ENCODE data around the gene PAAF1. TPM values are rescaled to one million over a fixed set of nuclear protein-coding genes. Genes with fewer than 3 reads are reported as not detected.
A peak's percentile ranks its signal among the peaks of the same experiment; 100 is the strongest.

The PAAF1 gene
- total RNA-seq, 1 donor from 2014 or later, result 28.6 TPM

GRCh38 chr11:73942010-73942409, 65.2 kb downstream of the PAAF1 start:
- H3K36me3 Mint-ChIP-seq (ENCODE audit: low read depth), result no peaks in the 10 kb centered on the region

DNA sequence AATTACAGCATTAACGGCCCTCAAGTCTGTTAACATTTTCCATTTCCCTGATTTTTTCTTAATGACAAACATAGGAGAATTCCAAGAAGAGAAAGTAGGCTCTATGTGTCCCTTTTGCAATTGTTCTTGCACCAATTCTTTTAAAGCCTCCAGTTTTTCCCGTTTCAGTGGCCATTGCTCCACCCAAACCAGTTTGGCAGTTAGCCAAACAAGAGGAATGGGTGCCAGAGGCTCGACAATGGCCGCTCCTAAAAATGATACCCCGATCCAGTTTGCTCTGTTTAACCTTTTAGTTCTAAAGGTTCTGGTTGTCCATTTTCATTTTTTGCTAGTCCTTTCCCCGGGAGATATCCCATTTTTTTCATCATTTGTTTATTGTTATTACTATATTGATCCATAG, 67.3 kb downstream of the PAAF1 start:
- no peaks in the 10 kb centered on the region for H3K27me3 Mint-ChIP-seq
- no peak overlapping the region for H3K27ac Mint-ChIP-seq
- intact Hi-C loops (cut with micrococcal nuclease), result no loop called here
- no peak for DNase-seq
- no peaks in the 10 kb centered on the region for H3K9me3 Mint-ChIP-seq
- H3K36me3 Mint-ChIP-seq (ENCODE audit: low read depth), result no peaks in the 10 kb centered on the region
- no peak overlapping the region for H3K4me3 Mint-ChIP-seq
- H3K4me1 Mint-ChIP-seq, result no peaks in the 10 kb centered on the region

More at GRCh38 chr11:73942010-73942409, 65.2 kb downstream of the PAAF1 start:
- DNase-seq, result no peak
- H3K4me3 Mint-ChIP-seq, result no peak overlapping the region
- no peak overlapping the region for H3K27ac Mint-ChIP-seq
- no peaks in the 10 kb centered on the region for H3K27me3 Mint-ChIP-seq
- intact Hi-C loops (cut with micrococcal nuclease), result no loop called here
- H3K4me1 Mint-ChIP-seq, result no peaks in the 10 kb centered on the region
- no peaks in the 10 kb centered on the region for H3K9me3 Mint-ChIP-seq

GRCh38 chr11:73944901-73945300, 68.1 kb downstream of the PAAF1 start:
- H3K9me3 Mint-ChIP-seq, result no peaks in the 10 kb centered on the region
- no peak overlapping the region for H3K27ac Mint-ChIP-seq
- no peaks in the 10 kb centered on the region for H3K36me3 Mint-ChIP-seq (ENCODE audit: low read depth)
- no peak overlapping the region for H3K4me3 Mint-ChIP-seq
- H3K4me1 Mint-ChIP-seq, result no peaks in the 10 kb centered on the region
- no peak for DNase-seq
- intact Hi-C loops (cut with micrococcal nuclease), result no loop called here
- no peaks in the 10 kb centered on the region for H3K27me3 Mint-ChIP-seq

GRCh38 chr11:73945396-73945795, 68.6 kb downstream of the PAAF1 start:
- H3K4me3 Mint-ChIP-seq, result no peak overlapping the region
- no peaks in the 10 kb centered on the region for H3K27me3 Mint-ChIP-seq
- no peak for DNase-seq
- no peaks in the 10 kb centered on the region for H3K9me3 Mint-ChIP-seq
- H3K4me1 Mint-ChIP-seq, result no peaks in the 10 kb centered on the region
- no peak overlapping the region for H3K27ac Mint-ChIP-seq
- intact Hi-C loops (cut with micrococcal nuclease), result no loop called here
- H3K36me3 Mint-ChIP-seq (ENCODE audit: low read depth), result no peaks in the 10 kb centered on the region

DNA sequence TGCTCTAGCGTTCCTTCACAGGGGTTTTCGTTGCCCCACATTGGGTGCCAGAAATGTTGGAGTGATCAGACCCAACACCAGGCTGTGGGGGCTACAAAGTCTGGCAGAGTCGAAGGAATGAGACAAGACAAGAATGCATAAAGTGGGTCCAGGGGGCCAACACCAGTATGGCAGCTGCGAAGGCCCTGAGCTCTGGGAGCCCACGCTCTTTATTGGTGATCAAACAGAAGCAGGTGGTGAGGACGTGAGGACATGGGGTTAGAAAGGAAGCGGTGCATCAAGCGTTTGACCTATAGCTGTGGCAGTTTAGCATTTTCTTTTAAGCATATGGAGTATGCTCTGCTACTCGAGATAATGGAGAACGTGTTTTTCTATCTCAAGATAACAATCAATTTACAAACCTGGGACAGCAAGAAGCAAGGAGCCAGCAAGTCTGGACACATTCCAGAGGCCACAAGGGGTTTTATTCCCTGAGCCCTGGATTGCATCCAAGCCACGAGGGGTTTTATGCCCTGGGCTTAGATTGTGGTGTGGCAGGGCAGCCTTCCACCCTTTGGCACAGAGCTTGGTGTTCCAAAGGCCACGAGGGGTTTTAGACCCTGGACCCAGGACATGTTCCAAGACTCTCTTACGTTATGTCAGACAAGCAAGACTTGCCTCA, 70.1 kb downstream of the PAAF1 start:
- Mint-ChIP-seq H3K9me3 (no peaks in the 10 kb centered on the region), H3K4me1 (no peaks in the 10 kb centered on the region), H3K27ac (no peak overlapping the region), H3K4me3 (no peak overlapping the region), H3K27me3 (no peaks in the 10 kb centered on the region), H3K36me3 (ENCODE audit: low read depth) (no peaks in the 10 kb centered on the region)
- DNase-seq, result no peak
- intact Hi-C loops (cut with micrococcal nuclease), result no loop called here

DNA sequence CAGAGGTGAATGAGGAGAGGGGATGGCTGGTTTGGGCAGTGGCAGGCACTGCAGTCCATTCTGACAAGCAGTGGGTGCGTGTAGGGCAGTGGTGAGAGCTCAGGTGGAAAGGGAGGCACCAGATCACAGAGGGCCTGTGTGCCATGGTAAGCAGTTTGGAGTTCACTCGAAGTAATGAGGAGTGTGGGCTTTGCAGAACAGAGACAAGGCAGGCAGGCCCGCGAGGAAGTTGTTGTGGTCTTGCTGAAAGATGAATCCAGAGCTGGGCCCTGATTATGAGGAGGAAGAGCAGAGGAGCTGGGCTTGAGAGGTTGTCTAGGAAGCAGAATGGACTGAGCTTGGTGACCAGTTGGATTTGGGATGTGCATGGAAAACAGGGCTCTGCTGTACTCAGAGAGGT, 72.4 kb downstream of the PAAF1 start:
- H3K27ac Mint-ChIP-seq, result no peak overlapping the region
- no peaks in the 10 kb centered on the region for H3K36me3 Mint-ChIP-seq (ENCODE audit: low read depth)
- no peak overlapping the region for H3K4me3 Mint-ChIP-seq
- no peaks in the 10 kb centered on the region for H3K4me1 Mint-ChIP-seq
- no peaks in the 10 kb centered on the region for H3K27me3 Mint-ChIP-seq
- H3K9me3 Mint-ChIP-seq, result no peaks in the 10 kb centered on the region
- no peak for DNase-seq
- intact Hi-C loops (cut with micrococcal nuclease), result no loop called here

- Mint-ChIP-seq H3K27me3 (no peaks in the 10 kb centered on the region), H3K4me1 (no peaks in the 10 kb centered on the region), H3K27ac (no peak overlapping the region), H3K4me3 (no peak overlapping the region), H3K36me3 (ENCODE audit: low read depth) (no peaks in the 10 kb centered on the region), H3K9me3 (no peaks in the 10 kb centered on the region)
- DNase-seq, result no peak
- intact Hi-C loops (cut with micrococcal nuclease), result no loop called here
These were observed 73.1 kb downstream of the PAAF1 start for GRCh38 chr11:73949912-73950311.

- DNase-seq, result peak; percentile 74
These were observed 74.3 kb downstream of the PAAF1 start, which contains the start of gene DNAJB13 for GRCh38 chr11:73950869-73951710. Gene DNAJB13, plus strand, starts transcription at chr11:73951026. Its CDS starts 44 bp downstream, at chr11:73951070.

GRCh38 chr11:73951797-73952196, 75.0 kb downstream of the PAAF1 start:
- DNase-seq, result no peak
- Mint-ChIP-seq H3K9me3 (no peaks in the 10 kb centered on the region), H3K27me3 (peaks cover 4% of the 10 kb centered on the region), H3K36me3 (ENCODE audit: low read depth) (no peaks in the 10 kb centered on the region), H3K27ac (no peak overlapping the region), H3K4me3 (no peak overlapping the region), H3K4me1 (no peaks in the 10 kb centered on the region)
- intact Hi-C loops (cut with micrococcal nuclease), result no loop called here

More at GRCh38 chr11:73950869-73951710, 74.3 kb downstream of the PAAF1 start, which contains the start of gene DNAJB13:
- intact Hi-C loops (cut with micrococcal nuclease), result no loop called here
- Mint-ChIP-seq H3K4me3 (no peak within 1 kb of the TSS), H3K4me1 (no peaks in the 10 kb centered on the region), H3K9me3 (no peaks in the 10 kb centered on the region), H3K27me3 (peaks cover 2% of the 10 kb centered on the region), H3K36me3 (ENCODE audit: low read depth) (no peaks in the 10 kb centered on the region), H3K27ac (no peak within 1 kb of the TSS)

DNA sequence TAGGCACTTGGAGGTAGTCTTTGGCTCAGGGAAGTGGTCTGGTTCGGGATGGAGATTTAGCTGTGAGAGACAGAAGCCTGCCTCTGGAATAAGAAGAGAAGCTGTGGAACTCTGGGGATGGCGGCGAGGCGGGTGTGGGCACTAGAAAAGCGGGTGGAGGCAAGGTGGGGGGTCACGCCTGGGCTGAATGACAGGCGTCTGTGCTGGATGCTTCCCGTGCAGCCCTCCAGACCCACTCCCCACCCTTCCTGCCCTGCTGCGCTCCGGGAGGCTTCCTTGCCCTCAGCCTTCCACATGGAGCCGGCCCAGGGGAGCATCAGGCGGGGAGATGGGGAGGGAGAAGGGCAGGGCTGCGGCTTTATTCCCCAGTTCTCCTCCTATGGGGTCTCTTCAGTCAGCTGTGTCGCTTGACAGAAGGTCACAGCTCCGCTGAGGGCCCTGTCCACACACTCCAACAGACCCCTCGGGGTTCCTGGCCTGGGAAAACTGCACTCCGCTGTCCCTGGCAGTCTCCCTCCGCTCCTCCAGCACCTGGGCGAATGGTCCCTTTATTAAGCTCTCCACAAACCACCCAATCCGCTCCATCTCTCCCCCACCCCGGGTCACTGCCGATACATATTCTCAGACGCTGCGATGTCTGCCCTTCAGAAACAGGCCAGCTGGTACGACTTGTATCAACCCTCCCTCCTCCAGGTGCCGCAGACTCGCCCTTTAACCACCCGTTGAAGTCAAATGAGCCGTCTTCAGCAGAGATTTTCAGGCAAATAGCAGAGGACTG, 80.3 kb downstream of the PAAF1 start:
- Mint-ChIP-seq H3K4me1 (peaks cover 3% of the 10 kb centered on the region), H3K9me3 (no peaks in the 10 kb centered on the region), H3K4me3 (no peak overlapping the region)

DNA sequence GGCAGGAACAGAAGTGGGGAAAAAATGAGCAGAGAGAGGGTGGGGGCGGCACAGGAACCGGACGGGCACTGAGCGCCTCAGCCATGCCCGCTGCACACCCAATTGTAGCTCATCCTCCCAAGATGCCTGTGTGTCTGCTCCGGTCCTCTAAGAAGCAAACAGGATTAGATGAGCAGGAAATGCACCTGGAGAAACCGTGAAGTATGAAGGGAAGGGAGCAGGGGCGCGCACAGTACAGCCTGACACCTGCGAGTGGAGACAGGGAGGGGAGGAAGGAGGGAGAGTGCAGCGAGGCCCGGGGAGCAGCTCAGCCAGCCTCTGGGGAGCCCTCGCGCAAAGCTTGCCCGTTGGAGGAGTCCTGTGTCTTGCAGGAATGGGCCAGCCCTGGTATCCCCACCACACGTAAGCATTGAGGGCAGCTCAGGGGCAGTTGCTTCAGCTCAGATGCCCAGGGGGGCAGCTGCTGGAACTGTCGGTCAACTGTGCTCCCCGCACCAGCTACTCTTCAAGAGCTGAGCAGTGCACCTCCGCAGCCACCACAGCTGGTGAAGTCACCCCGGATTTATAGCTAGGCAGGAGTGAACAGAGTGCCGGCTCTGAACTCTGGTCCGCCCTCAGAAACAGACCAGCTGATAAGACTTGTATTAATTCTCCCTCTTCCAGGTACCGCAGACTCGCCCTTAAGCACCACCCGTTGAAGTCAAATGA, 81.0 kb downstream of the PAAF1 start:
- H3K4me3 Mint-ChIP-seq, result no peak overlapping the region
- H3K27me3 Mint-ChIP-seq, result peaks cover 9% of the 10 kb centered on the region

More for the DNA sequence above, 80.3 kb downstream of the PAAF1 start:
- Mint-ChIP-seq H3K36me3 (ENCODE audit: low read depth) (no peaks in the 10 kb centered on the region), H3K27ac (no peak overlapping the region), H3K27me3 (peaks cover 9% of the 10 kb centered on the region)
- intact Hi-C loops (cut with micrococcal nuclease), result no loop called here
- no peak for DNase-seq

DNA sequence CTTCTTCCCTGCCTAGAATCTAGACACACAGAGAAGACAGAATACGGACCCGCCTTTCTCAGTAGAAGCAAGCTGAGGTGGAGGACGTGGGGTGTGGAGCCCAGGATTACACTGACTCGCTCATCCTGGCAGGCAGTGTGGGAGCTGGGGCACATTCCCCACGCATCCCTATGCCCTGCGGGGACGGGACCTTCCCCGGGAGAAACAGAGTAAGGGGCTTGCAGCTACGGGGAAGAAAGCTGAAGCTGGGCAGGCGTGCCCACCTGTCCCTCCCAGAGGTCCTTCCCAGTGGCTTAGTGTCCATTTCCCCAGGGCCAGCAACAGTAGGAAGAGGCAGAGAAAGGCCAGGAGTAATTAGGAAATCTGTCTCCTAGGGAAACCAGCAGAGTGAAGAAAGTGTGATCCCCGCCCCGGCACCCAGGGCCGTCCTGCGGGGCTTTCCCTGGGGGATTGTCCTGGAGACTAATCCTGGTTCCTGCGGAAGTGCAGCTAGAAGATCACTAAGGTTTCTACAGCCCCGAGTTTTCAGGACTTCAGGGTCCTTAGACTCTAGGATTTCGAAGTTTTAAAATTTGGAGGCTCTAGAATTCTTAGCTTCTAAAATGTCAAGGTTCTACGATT, 81.8 kb downstream of the PAAF1 start:
- Mint-ChIP-seq H3K27me3 (peaks cover 9% of the 10 kb centered on the region), H3K4me3 (no peak overlapping the region), H3K4me1 (peaks cover 4% of the 10 kb centered on the region), H3K36me3 (ENCODE audit: low read depth) (no peaks in the 10 kb centered on the region), H3K9me3 (no peaks in the 10 kb centered on the region), H3K27ac (no peak overlapping the region)
- no peak for DNase-seq
- intact Hi-C loops (cut with micrococcal nuclease), result no loop called here

More for the DNA sequence above, 81.0 kb downstream of the PAAF1 start:
- DNase-seq, result no peak
- no peaks in the 10 kb centered on the region for H3K9me3 Mint-ChIP-seq
- no peaks in the 10 kb centered on the region for H3K36me3 Mint-ChIP-seq (ENCODE audit: low read depth)
- H3K27ac Mint-ChIP-seq, result no peak overlapping the region
- intact Hi-C loops (cut with micrococcal nuclease), result no loop called here
- H3K4me1 Mint-ChIP-seq, result peaks cover 4% of the 10 kb centered on the region

DNA sequence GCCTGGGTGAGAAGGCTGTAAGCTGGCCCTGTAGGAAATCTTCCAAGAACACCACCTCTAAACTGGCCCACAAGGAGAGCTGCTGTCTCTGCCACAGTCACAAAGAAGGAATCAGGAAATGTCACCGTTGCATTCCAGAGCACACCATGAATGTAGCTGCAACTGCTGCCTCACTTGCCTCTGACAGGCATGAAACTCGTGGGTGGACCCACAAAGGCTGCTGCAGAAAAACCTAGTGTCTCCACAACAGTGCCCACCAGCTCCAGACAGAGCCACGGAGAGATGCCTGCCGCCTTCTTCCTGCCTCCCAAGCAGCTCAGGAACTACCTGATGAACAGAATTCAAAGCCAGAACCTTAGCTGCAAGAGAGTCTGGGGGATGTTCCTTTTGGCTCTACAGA, 84.5 kb downstream of the PAAF1 start:
- H3K27me3 Mint-ChIP-seq, result peaks cover 5% of the 10 kb centered on the region
- H3K36me3 Mint-ChIP-seq (ENCODE audit: low read depth), result no peaks in the 10 kb centered on the region
- H3K4me1 Mint-ChIP-seq, result peaks cover 13% of the 10 kb centered on the region
- H3K27ac Mint-ChIP-seq, result no peak overlapping the region
- no peak for DNase-seq
- intact Hi-C loops (cut with micrococcal nuclease), result loop anchor here (5.0 to 10.0 kb wide), 2 partner anchors 273 to 296 kb away; no protein-coding TSS in a partner anchor
- no peak overlapping the region for H3K4me3 Mint-ChIP-seq
- H3K9me3 Mint-ChIP-seq, result no peaks in the 10 kb centered on the region

All from activated CD4-positive, alpha-beta T cell treated with anti-CD3 and anti-CD28 coated beads, Interleukin-2, amount 10 ng/mL, durations not matched to agents 24 days and 14 days (primary cell).